H9 (cell line): ENCODE data around the gene TRIAP1. TPM values are rescaled to one million over a fixed set of nuclear protein-coding genes. Genes with fewer than 3 reads are reported as not detected.
A peak's percentile ranks its signal among the peaks of the same experiment; 100 is the strongest.

ENCODE experiments used
- DNase-seq: peaks from one replicate; pipeline ENCODE4 v3.0.0-alpha.2; 2017
- H2AFZ ChIP-seq: one replicate; pipeline ENCODE4 v1.6.1; 2013; ENCODE audit warnings: mild to moderate bottlenecking, low read length, control low read depth, moderate library complexity
- H2AK5ac ChIP-seq: 2 replicates; pipeline ENCODE4 v1.6.1; 2013; ENCODE audit warnings: low read length, control low read depth, mixed read lengths; ENCODE audit not compliant: insufficient read length
- H2BK120ac ChIP-seq: one replicate; pipeline ENCODE4 v1.6.1; 2013; ENCODE audit warnings: low read depth, mild to moderate bottlenecking, low read length, control low read depth, inconsistent platforms; ENCODE audit not compliant: poor library complexity, severe bottlenecking
- H2BK12ac ChIP-seq: 2 replicates; pipeline ENCODE4 v1.6.1; 2013; ENCODE audit warnings: low read length, control low read depth, mixed read lengths, low read depth; ENCODE audit not compliant: insufficient read length
- H2BK15ac ChIP-seq: 2 replicates; pipeline ENCODE4 v1.6.1; 2013; ENCODE audit warnings: low read depth, low read length, control low read depth
- H2BK20ac ChIP-seq: one replicate; pipeline ENCODE4 v1.6.1; 2013; ENCODE audit warnings: low read depth, mild to moderate bottlenecking, low read length, control low read depth, inconsistent platforms; ENCODE audit not compliant: poor library complexity, severe bottlenecking
- H2BK5ac ChIP-seq: 2 replicates; pipeline ENCODE4 v1.6.1; 2013; ENCODE audit warnings: low read length, control low read depth, mixed read lengths; ENCODE audit not compliant: insufficient read length
- H3K14ac ChIP-seq: 2 replicates; pipeline ENCODE4 v1.6.1; 2013; ENCODE audit warnings: low read length, control low read depth; ENCODE audit not compliant: insufficient read depth
- H3K18ac ChIP-seq: 2 replicates; pipeline ENCODE4 v1.6.1; 2013; ENCODE audit warnings: low read depth, mild to moderate bottlenecking, mixed read lengths, low read length, control low read depth; ENCODE audit not compliant: insufficient read length
- H3K23ac ChIP-seq: 2 replicates; pipeline ENCODE4 v1.6.1; 2013; ENCODE audit warnings: low read length, control low read depth, mixed read lengths, low read depth; ENCODE audit not compliant: insufficient read length
- H3K23me2 ChIP-seq: 2 replicates; pipeline ENCODE4 v1.6.1; 2013; ENCODE audit warnings: low read depth, mild to moderate bottlenecking, mixed read lengths, low read length, control low read depth; ENCODE audit not compliant: insufficient read length, poor library complexity, severe bottlenecking
- H3K27ac ChIP-seq: 2 replicates; pipeline ENCODE4 v1.5.1; 2013; ENCODE audit warnings: low read length, control low read depth, mixed read lengths, low read depth; ENCODE audit not compliant: insufficient read length
- H3K27me3 ChIP-seq: 2 replicates; pipeline ENCODE4 v1.6.1; 2013; ENCODE audit warnings: low read length, control low read depth, inconsistent platforms; ENCODE audit not compliant: insufficient read depth
- H3K4ac ChIP-seq: 2 replicates; pipeline ENCODE4 v1.6.1; 2013; ENCODE audit warnings: low read depth, mild to moderate bottlenecking, control low read depth, inconsistent platforms, low read length, moderate library complexity
- H3K4me1 ChIP-seq: 2 replicates; pipeline ENCODE4 v1.6.1; 2013; ENCODE audit warnings: low read length, control low read depth, inconsistent platforms; ENCODE audit not compliant: insufficient read depth
- H3K4me2 ChIP-seq: 2 replicates; pipeline ENCODE4 v1.6.1; 2013; ENCODE audit warnings: low read length, control low read depth, mixed read lengths; ENCODE audit not compliant: insufficient read length, insufficient read depth
- H3K56ac ChIP-seq: 2 replicates; pipeline ENCODE4 v1.6.1; 2013; ENCODE audit warnings: low read depth, mild to moderate bottlenecking, mixed read lengths, low read length, control low read depth; ENCODE audit not compliant: insufficient read length
- H3K79me1 ChIP-seq: 2 replicates; pipeline ENCODE4 v1.6.1; 2013; ENCODE audit warnings: low read depth, mild to moderate bottlenecking, moderate library complexity, low read length, control low read depth, inconsistent platforms; ENCODE audit not compliant: insufficient read depth, poor library complexity, severe bottlenecking
- H3K79me2 ChIP-seq: 2 replicates; pipeline ENCODE4 v1.6.1; 2013; ENCODE audit warnings: low read length, control low read depth, inconsistent platforms; ENCODE audit not compliant: insufficient read depth
- H3K9ac ChIP-seq: 2 replicates; pipeline ENCODE4 v1.6.1; 2013; ENCODE audit warnings: low read length, control low read depth, mixed read lengths; ENCODE audit not compliant: insufficient read length; ENCODE audit errors: extremely low read depth
- H3K9me3 ChIP-seq: one replicate; pipeline ENCODE4 v1.6.1; 2013; ENCODE audit warnings: low read depth, low read length, inconsistent platforms; ENCODE audit not compliant: control insufficient read depth
- H3T11ph ChIP-seq: one replicate; pipeline ENCODE4 v1.6.1; 2013; ENCODE audit warnings: mild to moderate bottlenecking, low read length, control low read depth, inconsistent platforms
- H4K20me1 ChIP-seq: one replicate; pipeline ENCODE4 v1.6.1; 2013; ENCODE audit not compliant: control insufficient read depth, insufficient read length, insufficient read depth
- H4K5ac ChIP-seq: 2 replicates; pipeline ENCODE4 v1.6.1; 2013; ENCODE audit warnings: low read depth, mild to moderate bottlenecking, mixed read lengths, low read length, control low read depth; ENCODE audit not compliant: insufficient read length
- H4K8ac ChIP-seq: replicated peaks from 2 replicates; pipeline ENCODE4 v1.6.1; 2013; ENCODE audit warnings: low read length, control low read depth, mixed read lengths, low read depth; ENCODE audit not compliant: insufficient read length
- H4K91ac ChIP-seq: 2 replicates; pipeline ENCODE4 v1.6.1; 2013; ENCODE audit warnings: low read depth, mild to moderate bottlenecking, moderate library complexity, mixed read lengths, low read length, control low read depth; ENCODE audit not compliant: insufficient read length
- H3K27ac Mint-ChIP-seq, 3 experiments: 2 replicates in 2 of 3; 3 replicates in 1 of 3; pipeline ENCODE4 v1.8.0; 2020 to 2021; ENCODE audit warnings: mixed read lengths in 3 of 3, mild to moderate bottlenecking in 1 of 3, moderate library complexity in 1 of 3
- H3K27me3 Mint-ChIP-seq: 2 replicates; pipeline ENCODE4 v1.8.0; 2021; ENCODE audit warnings: low read depth, mild to moderate bottlenecking, moderate library complexity, mixed read lengths
- H3K36me3 Mint-ChIP-seq, 3 experiments: 2 replicates in 2 of 3; 3 replicates in 1 of 3; pipeline ENCODE4 v1.8.0; 2020 to 2021; ENCODE audit warnings: low read depth in 3 of 3, mixed read lengths in 3 of 3; ENCODE audit not compliant: insufficient read depth in 1 of 3
- H3K4me1 Mint-ChIP-seq, 2 experiments: 2 replicates each; pipeline ENCODE4 v1.8.0; 2020; ENCODE audit warnings: mixed read lengths in 2 of 2
- H3K4me3 Mint-ChIP-seq, 2 experiments: 2 replicates in 1 of 2; 3 replicates in 1 of 2; pipeline ENCODE4 v1.8.0; 2020 to 2021; ENCODE audit warnings: mild to moderate bottlenecking in 2 of 2, mixed read lengths in 2 of 2, moderate library complexity in 1 of 2
- H3K9me3 Mint-ChIP-seq, 2 experiments: 2 replicates in 1 of 2; 3 replicates in 1 of 2; pipeline ENCODE4 v1.8.0; 2020; ENCODE audit warnings: mild to moderate bottlenecking in 2 of 2, mixed read lengths in 2 of 2, moderate library complexity in 1 of 2
- CTCF ChIP-seq: fragments of 200-600 bp; sonication (generic); conservative IDR thresholded peaks from 3 replicates; pipeline ENCODE4 v1.8.0; 2021; ENCODE audit warnings: antibody characterized with exemption, mild to moderate bottlenecking
- WGBS: extraction: QIAGEN DNeasy Blood & Tissue Kit; methylation state at CpG from one replicate; pipeline ENCODE4 v1.1.7; 2013; ENCODE audit warnings: missing lambda C conversion rate, low lambda C conversion rate, mixed read lengths; ENCODE audit not compliant: insufficient read length; ENCODE audit errors: extremely low coverage; 5-methylcytosine and 5-hydroxymethylcytosine counted together
- total RNA-seq: library from RNA; stranded (reverse); gene quantifications from 2 replicates; pipeline ENCODE4 v1.2.1, GENCODE V29; 2021

Gene TRIAP1
- total RNA-seq, 1 experiment from 2014 or later = 70.4 TPM

GRCh38 chr12:120473807-120474615 is 27.8 kb upstream of the TRIAP1 start:
- H3K23ac ChIP-seq = no peak overlapping the region
- no peak overlapping the region for H3K4ac ChIP-seq
- no peak overlapping the region for H2AK5ac ChIP-seq
- no peak overlapping the region for H3K4me2 ChIP-seq
- no peak for TF ChIP-seq CTCF
- no peak overlapping the region for H4K5ac ChIP-seq
- Mint-ChIP-seq H3K4me3 (no peak overlapping the region), H3K4me1 (peaks cover 15% of the 10 kb centered on the region in 2 experiments), H3K9me3 (no peaks in the 10 kb centered on the region), H3K27me3 (no peaks in the 10 kb centered on the region), H3K27ac (peak overlapping the region in 2 of 3 experiments; percentile 50 to 83; a peak in 4 of 7 replicates), H3K36me3 (no peaks in the 10 kb centered on the region)
- no peak overlapping the region for H2BK15ac ChIP-seq
- H3K23me2 ChIP-seq = no peaks in the 10 kb centered on the region
- no peak overlapping the region for H2BK12ac ChIP-seq
- H3K14ac ChIP-seq = no peak overlapping the region
- no peak for DNase-seq
- no peak overlapping the region for H3K9ac ChIP-seq
- no peaks in the 10 kb centered on the region for H3K79me1 ChIP-seq
- no peaks in the 10 kb centered on the region; the same call in 1 of the 2 replicates for H3K4me1 ChIP-seq
- H3K18ac ChIP-seq = no peak overlapping the region
- no peak overlapping the region for H4K91ac ChIP-seq
- no peaks in the 10 kb centered on the region for H3K79me2 ChIP-seq
- no peaks in the 10 kb centered on the region for H3K27me3 ChIP-seq
- no peak overlapping the region for H3K56ac ChIP-seq
- no CpG with 5 or more reads among the region's 6 CpGs for WGBS
- H3K9me3 ChIP-seq = no peaks in the 10 kb centered on the region
- no peak overlapping the region for H2BK5ac ChIP-seq
- no peaks in the 10 kb centered on the region for H4K20me1 ChIP-seq
- no peak overlapping the region for H4K8ac ChIP-seq
- no peak overlapping the region for H3T11ph ChIP-seq
- H2BK20ac ChIP-seq = no peak overlapping the region
- H3K27ac ChIP-seq = no peak overlapping the region
- no peak overlapping the region for H2AFZ ChIP-seq
- no peak overlapping the region for H2BK120ac ChIP-seq
